Brain microvascular endothelial cell (primary cell): Measurements from ENCODE around the gene NCAPG.

Experiments
- DNase-seq: peaks from one replicate; pipeline ENCODE4 v3.0.0-alpha.2; 2020
- H3K27ac ChIP-seq: fragments of 250-450 bp; sonication (Bioruptor Pico); 2 replicates; pipeline ENCODE4 v1.5.1; 2020; ENCODE audit warnings: mild to moderate bottlenecking, moderate library complexity
- H3K27me3 ChIP-seq: fragments of 250-450 bp; sonication (Bioruptor Pico); replicated peaks from 2 replicates; pipeline ENCODE4 v1.5.1; 2020; ENCODE audit warnings: mild to moderate bottlenecking
- H3K36me3 ChIP-seq: fragments of 250-450 bp; sonication (Bioruptor Pico); replicated peaks from 2 replicates; pipeline ENCODE4 v1.5.1; 2020; ENCODE audit warnings: mild to moderate bottlenecking
- H3K4me3 ChIP-seq: 2 replicates; pipeline ENCODE4 v1.5.1; 2011; ENCODE audit warnings: low read depth, mild to moderate bottlenecking, control low read depth, low read length, moderate library complexity
- in situ Hi-C: cut with HindIII; loops from 2 replicates; pipeline ENCODE4 v1.10.0; 2017; ENCODE audit warnings: low sequenced_read_pairs, low pct_ligation_motif_present
- TF ChIP-seq, protein P1 (sequence below): IDR thresholded peaks from 2 replicates; pipeline ENCODE4 v1.5.1; 2011; ENCODE audit warnings: low read depth, mild to moderate bottlenecking, moderate library complexity, low read length, control low read depth, inconsistent platforms; ENCODE audit errors: missing control alignments

Gene NCAPG

DNA sequence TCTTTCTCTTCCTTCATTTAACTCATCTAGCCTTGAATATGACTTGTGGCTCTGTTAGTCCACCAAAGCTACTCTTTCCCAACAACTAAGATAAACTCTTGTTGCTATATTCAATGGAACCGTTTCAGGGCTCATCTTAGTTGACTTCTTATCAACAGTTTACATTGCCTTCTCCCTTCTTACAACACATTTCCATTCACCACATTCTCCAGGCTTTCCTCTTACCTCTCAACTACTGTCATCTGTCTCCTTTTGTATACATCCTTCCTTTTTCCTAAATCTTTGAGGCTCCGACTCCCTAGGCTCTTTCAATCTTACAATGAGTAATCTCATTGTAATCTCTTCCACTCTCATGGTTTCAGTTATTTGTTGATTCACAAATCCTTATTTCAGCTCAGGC, 58.5 kb downstream of the NCAPG start:
- Histone ChIP-seq H3K27me3 (no peaks in the 10 kb centered on the region), H3K27ac (no peak overlapping the region), H3K36me3 (no peaks in the 10 kb centered on the region), H3K4me3 (no peak overlapping the region)
- TF ChIP-seq, protein P1, sequence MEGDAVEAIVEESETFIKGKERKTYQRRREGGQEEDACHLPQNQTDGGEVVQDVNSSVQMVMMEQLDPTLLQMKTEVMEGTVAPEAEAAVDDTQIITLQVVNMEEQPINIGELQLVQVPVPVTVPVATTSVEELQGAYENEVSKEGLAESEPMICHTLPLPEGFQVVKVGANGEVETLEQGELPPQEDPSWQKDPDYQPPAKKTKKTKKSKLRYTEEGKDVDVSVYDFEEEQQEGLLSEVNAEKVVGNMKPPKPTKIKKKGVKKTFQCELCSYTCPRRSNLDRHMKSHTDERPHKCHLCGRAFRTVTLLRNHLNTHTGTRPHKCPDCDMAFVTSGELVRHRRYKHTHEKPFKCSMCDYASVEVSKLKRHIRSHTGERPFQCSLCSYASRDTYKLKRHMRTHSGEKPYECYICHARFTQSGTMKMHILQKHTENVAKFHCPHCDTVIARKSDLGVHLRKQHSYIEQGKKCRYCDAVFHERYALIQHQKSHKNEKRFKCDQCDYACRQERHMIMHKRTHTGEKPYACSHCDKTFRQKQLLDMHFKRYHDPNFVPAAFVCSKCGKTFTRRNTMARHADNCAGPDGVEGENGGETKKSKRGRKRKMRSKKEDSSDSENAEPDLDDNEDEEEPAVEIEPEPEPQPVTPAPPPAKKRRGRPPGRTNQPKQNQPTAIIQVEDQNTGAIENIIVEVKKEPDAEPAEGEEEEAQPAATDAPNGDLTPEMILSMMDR = no peak
- in situ Hi-C loops = no loop called here
- DNase-seq = no peak

DNA sequence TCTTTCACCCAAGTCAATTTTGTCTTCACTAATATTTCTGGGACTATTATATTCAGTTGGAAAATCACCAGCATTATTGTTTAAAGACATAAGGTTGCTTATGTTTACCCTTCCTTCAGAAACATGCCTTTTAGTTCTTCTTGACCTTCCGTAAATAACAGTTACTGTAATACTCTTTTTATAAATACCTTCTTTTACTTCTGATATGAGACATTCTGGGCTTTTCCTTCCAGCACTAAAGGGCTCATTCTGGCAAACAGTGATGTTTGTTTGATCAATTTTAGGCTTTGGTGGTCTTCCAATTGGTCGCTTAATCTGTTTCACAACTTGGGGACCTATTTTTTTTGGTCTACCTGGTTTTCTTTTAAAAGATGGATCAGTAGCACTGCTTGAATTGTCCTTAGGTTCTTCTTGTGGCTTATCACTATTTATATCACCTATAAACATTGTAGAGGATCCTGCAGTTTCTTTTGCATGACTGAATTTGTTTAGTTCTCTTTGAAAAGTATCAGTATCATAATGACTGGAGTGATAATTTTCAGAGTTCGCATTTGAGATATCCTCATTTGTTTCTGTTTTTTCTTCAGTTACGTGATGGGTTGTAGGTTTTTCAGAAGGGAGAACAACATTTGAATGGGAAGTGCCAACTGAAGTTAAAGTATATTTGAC, 64.8 kb downstream of the NCAPG start:
- in situ Hi-C loops = no loop called here
- TF ChIP-seq, protein P1 = no peak

DNA sequence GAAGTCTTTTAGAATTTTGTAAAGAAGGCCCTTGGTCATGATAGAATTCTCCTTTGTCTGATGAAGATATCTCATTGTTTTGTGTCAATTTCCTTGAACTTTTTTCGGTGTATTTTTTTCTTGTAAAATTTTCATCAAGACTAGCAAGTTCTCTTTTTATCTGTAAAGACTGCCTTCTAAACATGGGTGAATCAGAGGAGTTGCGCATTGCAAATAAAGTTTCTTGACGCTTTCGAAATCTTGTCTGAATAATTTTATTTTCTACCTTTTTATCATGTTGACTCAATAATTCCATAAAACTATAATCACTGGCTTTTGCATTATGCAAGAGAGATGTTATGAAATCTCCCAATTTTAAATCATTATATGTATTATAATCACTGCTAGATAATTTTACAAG, 66.2 kb downstream of the NCAPG start:
- Histone ChIP-seq H3K36me3 (no peaks in the 10 kb centered on the region), H3K27ac (no peak overlapping the region)
- in situ Hi-C loops = no loop called here

More for the DNA sequence above, 64.8 kb downstream of the NCAPG start:
- H3K36me3 ChIP-seq = no peaks in the 10 kb centered on the region
- H3K4me3 ChIP-seq = no peak overlapping the region
- DNase-seq = no peak
- H3K27ac ChIP-seq = no peak overlapping the region
- no peaks in the 10 kb centered on the region for H3K27me3 ChIP-seq

DNA sequence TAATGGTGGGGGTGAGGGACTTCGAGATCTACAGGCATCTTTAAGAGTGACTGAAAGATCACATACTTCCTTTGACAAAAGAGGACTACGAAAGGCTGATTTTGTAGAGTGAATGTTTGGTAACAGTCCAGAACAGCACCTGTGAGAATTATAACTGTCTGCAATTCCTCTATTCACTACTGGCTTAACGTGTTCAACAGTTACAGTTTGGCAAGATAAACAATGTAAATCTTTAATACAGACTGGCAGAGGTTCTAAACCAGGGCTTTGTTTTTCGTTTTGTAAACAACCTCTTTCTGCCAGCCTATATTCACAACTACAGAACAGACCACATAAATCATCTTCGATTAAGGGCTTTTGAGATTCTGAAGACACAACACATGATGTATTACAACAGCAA, 66.9 kb downstream of the NCAPG start:
- Histone ChIP-seq H3K27ac (no peak overlapping the region), H3K36me3 (no peaks in the 10 kb centered on the region), H3K4me3 (no peak overlapping the region), H3K27me3 (no peaks in the 10 kb centered on the region)
- TF ChIP-seq, protein P1 = no peak
- DNase-seq = no peak
- in situ Hi-C loops = no loop called here

More for the DNA sequence above, 66.2 kb downstream of the NCAPG start:
- DNase-seq = no peak
- TF ChIP-seq, protein P1 = no peak
- H3K27me3 ChIP-seq = no peaks in the 10 kb centered on the region
- H3K4me3 ChIP-seq = no peak overlapping the region

DNA sequence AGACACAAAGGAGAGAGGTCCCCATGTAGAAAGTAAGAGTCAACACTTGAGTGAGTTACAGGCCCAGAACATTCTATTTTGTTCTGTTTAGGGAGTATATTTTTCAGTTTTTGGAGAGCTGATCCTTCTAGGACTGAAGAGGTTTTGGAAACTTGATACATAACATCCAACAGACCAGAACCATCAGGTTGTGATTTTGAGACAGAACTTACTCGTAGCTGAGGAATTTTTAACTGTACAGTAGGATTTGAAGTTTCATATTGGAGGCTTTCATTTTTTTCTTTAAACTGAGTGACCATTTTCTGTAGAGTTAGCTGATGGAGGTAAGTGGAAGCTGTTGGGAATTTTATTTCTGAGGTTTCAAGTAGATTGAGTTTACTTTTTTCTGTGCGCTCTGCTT, 73.3 kb downstream of the NCAPG start:
- in situ Hi-C loops = no loop called here
- no peak for DNase-seq
- TF ChIP-seq, protein P1 = no peak
- no peak overlapping the region for H3K27ac ChIP-seq
- no peaks in the 10 kb centered on the region for H3K36me3 ChIP-seq
- no peaks in the 10 kb centered on the region for H3K27me3 ChIP-seq
- H3K4me3 ChIP-seq = no peak overlapping the region

DNA sequence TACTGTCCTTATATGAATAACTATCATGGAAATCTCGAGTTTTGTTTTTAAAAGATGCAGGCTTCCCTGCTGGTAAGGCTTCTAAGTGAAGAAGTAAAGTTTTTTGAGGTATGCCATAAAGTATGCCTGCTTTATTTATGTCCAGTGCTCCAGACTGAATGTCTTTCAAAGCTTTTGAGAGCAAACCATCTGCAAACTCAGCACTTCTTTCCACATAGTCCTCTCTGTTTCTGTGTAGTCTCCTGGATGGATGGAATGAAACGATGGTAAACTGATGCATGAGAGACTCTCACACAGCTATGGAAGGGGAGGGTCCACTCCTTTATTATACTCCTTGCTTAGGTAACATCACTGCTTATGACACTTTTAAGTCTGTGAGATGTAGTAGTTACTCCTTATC, 73.7 kb downstream of the NCAPG start:
- TF ChIP-seq, protein P1 = no peak
- H3K36me3 ChIP-seq = no peaks in the 10 kb centered on the region
- no peaks in the 10 kb centered on the region for H3K27me3 ChIP-seq
- in situ Hi-C loops = no loop called here
- H3K4me3 ChIP-seq = no peak overlapping the region
- H3K27ac ChIP-seq = no peak overlapping the region
- DNase-seq = no peak
